ENCODE results near the gene PTPRU.
"Not testable (repeated sequence)": the region's sequence is repeated elsewhere in the genome, so short reads cannot be mapped to it uniquely, and the experiment has no call there.

PTPRU gene

DNA sequence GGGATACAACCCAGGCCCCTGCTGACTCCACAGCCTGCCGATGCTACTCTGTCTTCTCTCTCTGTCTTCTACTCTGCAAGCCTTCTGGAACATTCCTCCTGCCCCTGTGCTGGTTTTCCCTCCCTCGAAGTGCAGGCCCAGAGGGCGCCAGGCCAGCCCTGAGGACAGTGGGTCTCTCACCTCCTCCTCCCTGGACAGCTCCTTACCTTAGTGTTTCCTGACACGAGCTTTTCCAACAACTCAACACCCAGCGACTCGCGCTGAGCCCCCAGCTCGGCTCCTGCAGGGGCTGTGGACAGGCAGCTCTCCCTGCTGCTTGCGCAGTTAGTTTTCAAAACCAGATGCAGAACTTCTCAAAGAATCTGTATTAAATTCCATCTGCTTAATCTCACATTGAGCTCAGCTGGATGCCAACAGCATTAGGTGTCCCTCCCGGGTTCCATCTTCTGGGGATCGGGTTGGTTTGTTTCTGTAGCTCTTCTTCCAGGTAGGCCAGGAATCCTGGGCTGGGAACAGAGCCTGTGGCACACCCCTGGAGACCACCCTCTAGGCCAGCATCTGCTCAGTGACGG, 54.2 kb downstream of the PTPRU start:
- DNase-seq (ENCODE audit: low spot score) = no peak

DNA sequence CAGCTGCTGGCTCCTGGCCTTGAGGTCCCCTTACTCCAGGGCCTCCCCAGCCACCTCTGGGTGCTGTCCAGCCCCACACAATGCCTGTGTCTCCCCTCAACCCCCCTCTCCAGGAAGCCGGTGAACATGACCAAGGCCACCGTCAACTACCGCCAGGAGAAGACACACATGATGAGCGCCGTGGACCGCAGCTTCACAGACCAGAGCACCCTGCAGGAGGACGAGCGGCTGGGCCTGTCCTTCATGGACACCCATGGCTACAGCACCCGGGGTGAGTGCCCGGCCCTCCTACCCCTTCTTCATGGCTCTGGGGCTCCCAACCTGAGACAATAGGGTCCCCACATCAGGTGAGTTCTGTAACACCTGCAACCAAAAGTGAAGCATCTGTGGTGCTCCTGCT, 55.4 kb downstream of the PTPRU start:
- no peak for DNase-seq (ENCODE audit: low spot score)

DNA sequence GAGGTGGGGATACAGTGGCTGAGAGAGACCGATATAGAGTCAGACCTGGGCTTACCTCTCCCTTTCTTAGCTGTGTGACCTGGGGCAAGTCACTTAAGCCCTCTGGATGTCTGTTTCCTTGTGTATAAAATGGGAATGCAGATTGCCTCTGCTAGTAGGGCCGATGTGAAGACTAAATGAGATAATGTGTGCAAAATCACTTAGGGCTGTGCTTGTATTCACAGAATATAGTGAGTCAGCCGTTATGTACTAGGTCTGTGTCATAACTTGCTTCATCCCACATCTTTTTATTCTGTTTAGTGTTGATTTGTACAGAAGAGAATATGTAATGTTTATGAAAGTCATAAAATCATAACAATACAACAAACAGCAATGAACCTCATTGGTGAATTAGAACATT, 56.0 kb downstream of the PTPRU start:
- DNase-seq (ENCODE audit: low spot score) = no peak

DNA sequence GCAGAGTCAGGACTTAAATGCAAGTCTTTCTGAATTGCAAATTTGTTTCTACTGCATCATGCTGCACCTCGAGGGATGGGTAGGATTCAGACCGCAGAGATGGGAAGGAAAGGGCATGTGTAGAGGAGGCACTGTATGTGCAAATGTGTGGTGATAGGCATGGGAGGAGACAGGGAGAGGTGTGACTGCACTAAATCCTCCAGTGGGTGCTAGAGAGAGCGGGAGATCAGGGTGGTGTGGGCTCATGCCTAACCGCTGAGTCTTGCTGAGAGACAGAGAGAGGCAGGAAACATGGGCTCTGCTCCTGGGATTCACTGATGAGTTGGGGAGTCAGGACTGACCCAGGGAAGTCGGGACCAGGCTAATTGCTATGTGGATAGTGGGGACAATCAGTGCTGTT, 61.1 kb downstream of the PTPRU start:
- no peak for DNase-seq (ENCODE audit: low spot score)

GRCh38 chr1:29298246-29298645, 61.9 kb downstream of the PTPRU start:
- no peak for DNase-seq (ENCODE audit: low spot score)

- DNase-seq (ENCODE audit: low spot score) = no peak
Measured at GRCh38 chr1:29299446-29299845, 63.1 kb downstream of the PTPRU start.

GRCh38 chr1:29301732-29302131, 65.4 kb downstream of the PTPRU start:
- DNase-seq (ENCODE audit: low spot score) = not testable (repeated sequence)

- DNase-seq (ENCODE audit: low spot score) = no peak
Measured at GRCh38 chr1:29303201-29304024, 67.1 kb downstream of the PTPRU start.

GRCh38 chr1:29304025-29304684, 67.8 kb downstream of the PTPRU start:
- DNase-seq (ENCODE audit: low spot score) = no peak

DNA sequence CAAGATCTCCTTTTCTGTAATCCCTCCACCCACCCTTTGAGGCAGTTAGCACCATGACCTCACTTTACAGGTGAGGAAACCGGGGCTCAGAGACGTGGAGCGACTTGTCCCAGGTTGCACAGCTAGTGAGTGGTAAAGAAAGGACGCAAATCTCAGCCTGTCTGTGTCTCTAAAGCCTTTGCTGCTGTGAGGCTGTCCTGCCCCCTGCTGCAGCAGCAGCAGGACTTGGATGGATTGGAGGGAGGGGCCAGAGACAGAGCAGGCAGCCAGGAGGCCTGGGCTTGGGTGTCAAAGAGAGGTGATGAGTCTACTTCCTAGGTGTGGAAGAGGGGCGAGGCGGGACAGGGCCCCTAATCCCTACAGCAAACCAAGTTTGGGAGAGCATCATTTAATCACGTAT, 69.6 kb downstream of the PTPRU start:
- DNase-seq (ENCODE audit: low spot score) = no peak

- no peak for DNase-seq (ENCODE audit: low spot score)
Measured at GRCh38 chr1:29306471-29307140, 70.3 kb downstream of the PTPRU start.

GRCh38 chr1:29309075-29309474, 72.8 kb downstream of the PTPRU start:
- no peak for DNase-seq (ENCODE audit: low spot score)

GRCh38 chr1:29309621-29310020, 73.3 kb downstream of the PTPRU start:
- DNase-seq (ENCODE audit: low spot score) = no peak

DNA sequence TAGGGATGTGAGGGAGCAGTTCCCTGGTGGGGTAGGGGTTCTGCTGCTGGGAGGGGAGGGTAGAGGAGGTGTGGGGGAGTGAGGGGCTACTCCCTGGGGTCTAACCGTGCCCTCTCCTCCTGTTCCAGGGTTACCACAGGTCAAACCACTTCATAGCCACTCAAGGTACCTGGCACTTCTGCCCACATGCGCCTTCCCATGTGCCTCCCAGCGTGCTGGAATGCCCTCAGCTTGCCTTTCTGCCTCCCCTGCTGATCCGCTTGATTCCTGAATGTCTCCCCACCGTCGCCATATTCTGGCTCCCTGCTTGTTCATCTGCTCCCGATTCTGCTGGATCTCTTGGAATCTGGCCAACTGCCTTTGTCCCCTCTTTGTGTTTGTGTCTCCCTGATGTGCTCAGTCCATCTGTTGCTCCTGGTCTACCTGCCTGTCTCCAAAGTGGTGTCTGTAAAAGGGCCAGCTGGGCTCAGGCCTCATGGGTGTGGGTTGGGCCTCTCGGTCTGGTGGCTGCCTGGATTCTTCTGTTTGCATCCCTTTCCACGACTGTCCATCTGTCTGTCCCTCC, 74.4 kb downstream of the PTPRU start:
- DNase-seq (ENCODE audit: low spot score) = no peak

DNA sequence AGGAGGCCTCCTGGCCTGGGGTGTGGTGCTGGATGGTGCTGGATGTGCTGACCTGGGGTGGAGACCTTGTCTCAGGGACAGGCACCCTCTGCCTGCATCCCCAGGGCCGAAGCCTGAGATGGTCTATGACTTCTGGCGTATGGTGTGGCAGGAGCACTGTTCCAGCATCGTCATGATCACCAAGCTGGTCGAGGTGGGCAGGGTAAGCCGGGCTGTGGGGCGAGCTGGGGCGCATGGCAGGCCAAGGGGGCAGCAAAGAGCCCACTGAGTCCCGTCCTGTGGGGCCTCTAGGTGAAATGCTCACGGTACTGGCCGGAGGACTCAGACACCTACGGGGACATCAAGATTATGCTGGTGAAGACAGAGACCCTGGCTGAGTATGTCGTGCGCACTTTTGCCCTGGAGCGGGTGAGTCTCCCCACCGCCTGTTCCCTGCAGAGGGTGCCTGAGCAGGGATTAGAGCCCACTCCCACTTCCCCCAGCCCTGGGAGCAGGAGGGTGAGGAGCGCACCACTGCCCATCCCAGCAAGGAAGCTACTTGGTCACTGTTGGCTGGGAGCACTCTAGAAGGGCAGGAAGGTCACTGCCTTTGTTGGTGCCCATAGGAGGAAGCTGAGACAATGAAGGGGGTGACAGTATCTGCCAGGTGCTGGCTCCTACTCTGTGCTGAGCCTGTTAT, 75.2 kb downstream of the PTPRU start:
- DNase-seq (ENCODE audit: low spot score) = no peak

GRCh38 chr1:29312469-29313461, 76.4 kb downstream of the PTPRU start:
- no peak for DNase-seq (ENCODE audit: low spot score)

DNA sequence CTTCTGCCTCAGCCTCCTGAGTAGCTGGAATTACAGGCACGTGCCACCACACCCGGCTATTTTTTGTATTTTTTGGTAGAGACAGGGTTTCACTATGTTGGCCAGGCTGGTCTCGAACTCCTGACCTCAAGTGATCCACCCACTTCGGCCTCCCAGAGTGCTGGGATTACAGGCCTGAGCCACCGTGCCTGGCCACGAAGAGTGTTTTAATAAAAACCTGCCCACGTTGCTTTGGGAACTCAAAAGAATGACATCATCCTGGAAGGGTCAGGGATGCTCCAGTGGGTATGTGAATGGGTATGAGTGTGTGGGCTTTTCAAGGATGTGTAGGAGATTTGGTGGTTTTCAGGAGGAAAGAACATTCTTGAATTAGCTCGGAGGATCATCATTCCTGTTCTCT, 78.4 kb downstream of the PTPRU start:
- not testable (repeated sequence) for DNase-seq (ENCODE audit: low spot score)

- DNase-seq (ENCODE audit: low spot score) = no peak
Measured at GRCh38 chr1:29315262-29315661, 78.9 kb downstream of the PTPRU start.

- no peak for DNase-seq (ENCODE audit: low spot score)
Measured at GRCh38 chr1:29315876-29316275, 79.6 kb downstream of the PTPRU start.

DNA sequence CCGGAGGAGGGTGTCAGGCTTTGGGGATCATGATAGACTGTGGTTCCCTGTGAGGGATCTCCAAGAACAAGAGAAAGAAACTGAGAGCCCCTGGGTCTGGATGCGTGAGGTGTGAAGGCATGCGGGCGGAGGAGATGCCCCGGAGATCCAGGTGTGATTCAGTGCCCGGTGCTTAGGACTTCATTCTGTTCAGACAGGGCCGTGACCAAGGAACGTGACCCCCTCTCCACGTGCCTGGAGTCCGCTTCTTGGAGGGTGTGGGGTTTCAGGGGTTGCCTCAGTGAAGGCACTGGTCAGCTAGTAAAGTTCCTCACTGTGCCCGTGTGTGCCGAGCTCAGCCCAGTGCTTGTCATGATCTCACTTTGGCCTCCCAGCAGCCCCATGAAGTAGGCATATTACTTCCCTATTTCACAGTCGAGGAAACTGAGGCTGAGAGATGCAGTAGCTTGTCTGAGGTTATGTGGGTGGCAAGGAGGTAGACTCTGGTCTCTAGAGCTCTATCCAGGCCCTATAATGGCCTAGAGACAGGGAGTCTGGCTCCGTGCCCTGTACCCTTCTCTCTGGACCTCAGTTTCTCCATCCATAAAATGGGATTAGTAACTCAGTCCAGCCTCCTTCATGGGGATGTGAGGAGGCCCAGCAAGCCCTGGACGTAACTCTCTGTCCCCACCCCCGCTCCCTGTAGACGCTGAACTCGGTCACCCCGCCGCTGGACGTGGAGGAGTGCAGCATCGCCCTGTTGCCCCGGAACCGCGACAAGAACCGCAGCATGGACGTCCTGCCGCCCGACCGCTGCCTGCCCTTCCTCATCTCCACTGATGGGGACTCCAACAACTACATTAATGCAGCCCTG, 81.0 kb downstream of the PTPRU start:
- no peak for DNase-seq (ENCODE audit: low spot score)

Measured in COLO829 (cell line).